GM13977 (cell line): Measurements from ENCODE around the gene ARMC7.

ENCODE experiments used
- DNase-seq: peaks from one replicate; pipeline ENCODE4 v3.0.0; 2012; ENCODE audit warnings: low spot score
- CTCF ChIP-seq: IDR thresholded peaks from 2 replicates; pipeline ENCODE4 v1.5.1; 2012; ENCODE audit warnings: mild to moderate bottlenecking, control low read depth; ENCODE audit not compliant: insufficient read depth; ENCODE audit errors: extremely low read depth, missing control alignments
- in situ Hi-C: fragments of 300-500 bp; cut with MboI; formaldehyde crosslinking; loops from one replicate; pipeline ENCODE4 v1.12.0; 2022; ENCODE audit warnings: low sequenced_read_pairs, low pct_unique_long_range_greater_than_20kb, mixed read lengths, inconsistent platforms; ENCODE audit not compliant: unreplicated experiment

ARMC7 gene

GRCh38 chr17:75091855-75092327 lies 17.9 kb upstream of the ARMC7 start:
- in situ Hi-C loops = no loop called here
- TF ChIP-seq CTCF = no peak
- no peak for DNase-seq

GRCh38 chr17:75093548-75094158 lies 16.1 kb upstream of the ARMC7 start:
- no peak for TF ChIP-seq CTCF
- in situ Hi-C loops = no loop called here
- no peak for DNase-seq

- in situ Hi-C loops = no loop called here
- TF ChIP-seq CTCF = no peak
- DNase-seq = no peak
Measured at GRCh38 chr17:75094871-75095399, 14.8 kb upstream of the ARMC7 start.

- no peak for TF ChIP-seq CTCF
- in situ Hi-C loops = no loop called here
- DNase-seq = no peak
Measured at GRCh38 chr17:75096082-75096625, 13.6 kb upstream of the ARMC7 start.

GRCh38 chr17:75097865-75098264 lies 11.9 kb upstream of the ARMC7 start:
- TF ChIP-seq CTCF = no peak
- in situ Hi-C loops = no loop called here
- no peak for DNase-seq

- DNase-seq = no peak
- in situ Hi-C loops = no loop called here
- no peak for TF ChIP-seq CTCF
Measured at GRCh38 chr17:75098861-75099260, 10.9 kb upstream of the ARMC7 start.
